Measurements from ENCODE around the gene ADIPOR1. TPM values are rescaled to one million over a fixed set of nuclear protein-coding genes. Genes with fewer than 3 reads are reported as not detected.
"Not testable (repeated sequence)": the region's sequence is repeated elsewhere in the genome, so short reads cannot be mapped to it uniquely, and the experiment has no call there.

The ADIPOR1 gene
- total and polyA plus RNA-seq, 8 donors = 63.2 to 138 (median 67.1) TPM

DNA sequence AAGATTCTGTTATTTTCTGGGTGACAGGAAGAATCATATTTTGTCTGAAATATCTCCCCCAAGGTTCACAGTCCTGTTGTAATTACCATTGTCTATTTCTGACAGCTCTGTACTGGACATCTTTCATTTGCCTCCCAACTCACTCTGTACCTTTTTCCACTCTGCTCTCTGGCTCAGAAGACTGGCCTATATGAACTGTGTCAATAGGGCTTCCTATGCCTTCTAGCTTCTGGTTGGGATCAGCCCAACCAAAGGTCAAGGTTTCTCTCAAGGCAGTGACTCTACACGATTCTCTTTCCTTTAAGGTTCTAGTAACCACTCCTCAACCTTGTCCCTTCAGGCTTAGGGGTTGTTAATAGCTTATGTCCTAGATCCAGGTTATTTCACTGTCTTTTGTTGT lies 48.6 kb downstream of the ADIPOR1 start:
- ATAC-seq = no peak
- DNase-seq = no peak
- H3K4me1 ChIP-seq = no peaks in the 10 kb centered on the region
- H3K27ac ChIP-seq = no peak overlapping the region
- peaks cover 0 to 90% of the 10 kb centered on the region in 2 donors for H3K36me3 ChIP-seq
- TF ChIP-seq, protein P1, sequence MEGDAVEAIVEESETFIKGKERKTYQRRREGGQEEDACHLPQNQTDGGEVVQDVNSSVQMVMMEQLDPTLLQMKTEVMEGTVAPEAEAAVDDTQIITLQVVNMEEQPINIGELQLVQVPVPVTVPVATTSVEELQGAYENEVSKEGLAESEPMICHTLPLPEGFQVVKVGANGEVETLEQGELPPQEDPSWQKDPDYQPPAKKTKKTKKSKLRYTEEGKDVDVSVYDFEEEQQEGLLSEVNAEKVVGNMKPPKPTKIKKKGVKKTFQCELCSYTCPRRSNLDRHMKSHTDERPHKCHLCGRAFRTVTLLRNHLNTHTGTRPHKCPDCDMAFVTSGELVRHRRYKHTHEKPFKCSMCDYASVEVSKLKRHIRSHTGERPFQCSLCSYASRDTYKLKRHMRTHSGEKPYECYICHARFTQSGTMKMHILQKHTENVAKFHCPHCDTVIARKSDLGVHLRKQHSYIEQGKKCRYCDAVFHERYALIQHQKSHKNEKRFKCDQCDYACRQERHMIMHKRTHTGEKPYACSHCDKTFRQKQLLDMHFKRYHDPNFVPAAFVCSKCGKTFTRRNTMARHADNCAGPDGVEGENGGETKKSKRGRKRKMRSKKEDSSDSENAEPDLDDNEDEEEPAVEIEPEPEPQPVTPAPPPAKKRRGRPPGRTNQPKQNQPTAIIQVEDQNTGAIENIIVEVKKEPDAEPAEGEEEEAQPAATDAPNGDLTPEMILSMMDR (IDR thresholded peaks at IDR 0.05) = no peak
- no peaks in the 10 kb centered on the region for H3K9me3 ChIP-seq
- no peak overlapping the region for H3K4me3 ChIP-seq
- intact Hi-C loops (cut with DNase I) = no loop called here
- no peaks in the 10 kb centered on the region for H3K27me3 ChIP-seq

DNA sequence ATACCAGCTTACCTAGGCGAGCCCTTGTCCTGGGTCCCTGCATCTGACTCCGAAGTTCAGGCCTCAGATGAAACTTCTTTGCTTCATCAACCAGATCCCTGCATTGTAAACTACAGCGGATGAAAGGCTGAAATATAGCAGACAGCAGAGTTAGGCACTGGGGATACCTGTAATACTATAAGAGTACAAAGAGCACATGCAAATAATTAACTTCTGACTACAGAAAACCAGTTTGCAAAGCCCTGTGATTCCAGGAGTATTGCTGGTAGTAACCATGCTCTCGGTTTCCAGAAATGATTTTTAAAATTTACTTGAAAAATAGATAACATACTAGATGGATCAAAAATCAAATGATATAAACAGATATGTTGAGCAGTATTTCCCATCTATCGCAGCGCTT lies 49.1 kb downstream of the ADIPOR1 start:
- Histone ChIP-seq H3K27me3 (no peaks in the 10 kb centered on the region), H3K4me1 (no peaks in the 10 kb centered on the region), H3K9me3 (no peaks in the 10 kb centered on the region), H3K27ac (no peak overlapping the region), H3K4me3 (no peak overlapping the region), H3K36me3 (peaks cover 0 to 90% of the 10 kb centered on the region in 2 donors)
- intact Hi-C loops (cut with DNase I) = no loop called here
- ATAC-seq = no peak
- no peak for DNase-seq
- TF ChIP-seq, protein P1 (IDR thresholded peaks at IDR 0.05) = no peak

- ATAC-seq (no peak), DNase-seq (peak in 1 of 4 donors; percentile 52)
- TF ChIP-seq, protein P1 (IDR thresholded peaks at IDR 0.05) = no peak
- no peak overlapping the region for H3K4me3 ChIP-seq
- no peaks in the 10 kb centered on the region for H3K27me3 ChIP-seq
- H3K9me3 ChIP-seq = no peaks in the 10 kb centered on the region
- H3K27ac ChIP-seq = no peak overlapping the region
- H3K4me1 ChIP-seq = no peaks in the 10 kb centered on the region
- H3K36me3 ChIP-seq = peaks cover 0 to 89% of the 10 kb centered on the region in 2 donors
- intact Hi-C loops (cut with DNase I) = no loop called here
Measured at GRCh38 chr1:202905331-202905730, 52.8 kb downstream of the ADIPOR1 start.

GRCh38 chr1:202903808-202904207 lies 54.3 kb downstream of the ADIPOR1 start:
- intact Hi-C loops (cut with DNase I); DNase-seq; H3K9me3 ChIP-seq; H3K4me1 ChIP-seq; ATAC-seq; H3K27ac ChIP-seq; H3K4me3 ChIP-seq; H3K27me3 ChIP-seq: not testable (repeated sequence)
- H3K36me3 ChIP-seq = peaks cover 0 to 91% of the 10 kb centered on the region in 2 donors

DNA sequence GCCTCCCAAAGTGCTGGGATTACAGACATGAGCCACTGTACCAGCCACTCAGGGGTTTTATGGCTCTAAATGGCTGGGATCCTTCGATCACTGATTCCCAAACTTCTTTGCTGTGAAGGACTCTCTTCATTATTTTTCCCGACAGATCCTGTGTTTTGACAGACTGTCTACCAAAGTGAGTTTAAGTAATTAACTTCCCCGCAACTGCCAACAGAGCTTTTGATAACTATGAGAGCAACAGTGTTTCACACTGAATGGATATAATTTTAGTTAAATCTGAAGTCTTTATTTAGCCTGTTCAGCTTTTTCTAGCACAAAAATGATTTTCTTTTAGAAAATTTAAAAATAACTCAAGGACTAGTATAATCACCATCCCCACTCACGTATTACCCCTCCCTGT lies 56.6 kb downstream of the ADIPOR1 start:
- TF ChIP-seq, protein P1 (IDR thresholded peaks at IDR 0.05) = no peak
- DNase-seq = no peak
- Histone ChIP-seq H3K36me3 (peaks cover 0 to 91% of the 10 kb centered on the region in 2 donors), H3K4me1 (no peaks in the 10 kb centered on the region), H3K27ac (no peak overlapping the region), H3K9me3 (no peaks in the 10 kb centered on the region), H3K4me3 (no peak overlapping the region), H3K27me3 (no peaks in the 10 kb centered on the region)
- intact Hi-C loops (cut with DNase I) = no loop called here
- no peak for ATAC-seq

DNA sequence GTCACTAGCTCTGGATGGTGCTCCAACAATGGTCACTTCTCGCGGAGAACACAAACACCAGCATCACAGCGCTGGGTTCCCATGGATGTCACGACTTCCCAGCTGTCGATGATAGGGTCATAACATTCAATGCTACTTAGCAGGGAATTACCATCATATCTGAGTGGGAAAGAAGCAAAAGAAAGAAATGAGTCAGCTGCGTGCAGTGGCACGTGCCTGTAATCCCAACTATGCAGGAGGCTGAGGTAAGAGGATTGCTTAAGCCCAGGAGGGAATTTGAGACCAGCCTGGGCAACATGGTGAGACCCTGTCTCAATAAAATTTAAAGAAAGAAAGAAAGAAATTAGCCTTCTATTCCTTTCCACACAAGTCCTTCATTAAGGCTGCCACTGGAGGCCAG lies 65.6 kb downstream of the ADIPOR1 start:
- peaks cover 2 to 15% of the 10 kb centered on the region in 2 donors for H3K4me1 ChIP-seq
- intact Hi-C loops (cut with DNase I) = no loop called here
- H3K36me3 ChIP-seq = peaks cover 0 to 71% of the 10 kb centered on the region in 2 donors
- no peak overlapping the region for H3K27ac ChIP-seq
- DNase-seq = no peak
- H3K4me3 ChIP-seq = no peak overlapping the region
- TF ChIP-seq, protein P1 (IDR thresholded peaks at IDR 0.05) = no peak
- H3K27me3 ChIP-seq = no peaks in the 10 kb centered on the region
- no peak for ATAC-seq
- H3K9me3 ChIP-seq = no peaks in the 10 kb centered on the region

Measured in left lung (tissue), 10 donors.